Natural killer cell treated with Interleukin-12 subunit alpha and Interleukin-12 subunit beta and Interleukin-15 and Interleukin-18, amount 100 ng/mL, for 72 hours (primary cell): ENCODE measurements around the gene MIPEP. TPM values are rescaled to one million over a fixed set of nuclear protein-coding genes. Genes with fewer than 3 reads are reported as not detected.

ENCODE experiments used
- ATAC-seq, 2 donors: fragments of 150-1000 bp; cut with Tn5 transposase in 1 of 2; sonication (Bioruptor Pico), chemical (Tn5 transposase) in 1 of 2; 2 replicates each; pipeline ENCODE4 v1.10.0; 2021
- DNase-seq: peaks from one replicate; pipeline ENCODE4 v3.0.0; 2022; ENCODE audit warnings: low spot score
- H3K27ac Mint-ChIP-seq, 2 donors: 1 replicate in 1 of 2; 2 replicates in 1 of 2; pipeline ENCODE4 v1.8.0; 2022; ENCODE audit warnings: mixed read lengths in 2 of 2, mild to moderate bottlenecking in 1 of 2, moderate library complexity in 1 of 2
- H3K27me3 Mint-ChIP-seq, 2 donors: 1 replicate in 1 of 2; 2 replicates in 1 of 2; pipeline ENCODE4 v1.8.0; 2022; ENCODE audit warnings: mixed read lengths in 2 of 2
- H3K36me3 Mint-ChIP-seq: one replicate; pipeline ENCODE4 v1.8.0; 2022; ENCODE audit warnings: mixed read lengths
- H3K4me1 Mint-ChIP-seq, 2 donors: 1 replicate in 1 of 2; 2 replicates in 1 of 2; pipeline ENCODE4 v1.8.0; 2022; ENCODE audit warnings: low read depth in 2 of 2, mixed read lengths in 2 of 2, mild to moderate bottlenecking in 1 of 2
- H3K4me3 Mint-ChIP-seq: one replicate; pipeline ENCODE4 v1.8.0; 2022; ENCODE audit warnings: mixed read lengths
- H3K9me3 Mint-ChIP-seq: 2 replicates; pipeline ENCODE4 v1.8.0; 2022; ENCODE audit warnings: mixed read lengths
- total RNA-seq, 2 donors: library from RNA; stranded (reverse); gene quantifications; one replicate each; pipeline ENCODE4 v1.2.3, GENCODE V29; 2022

Gene MIPEP
- total RNA-seq, 2 donors from 2014 or later = 12.1 to 14.5 TPM

DNA sequence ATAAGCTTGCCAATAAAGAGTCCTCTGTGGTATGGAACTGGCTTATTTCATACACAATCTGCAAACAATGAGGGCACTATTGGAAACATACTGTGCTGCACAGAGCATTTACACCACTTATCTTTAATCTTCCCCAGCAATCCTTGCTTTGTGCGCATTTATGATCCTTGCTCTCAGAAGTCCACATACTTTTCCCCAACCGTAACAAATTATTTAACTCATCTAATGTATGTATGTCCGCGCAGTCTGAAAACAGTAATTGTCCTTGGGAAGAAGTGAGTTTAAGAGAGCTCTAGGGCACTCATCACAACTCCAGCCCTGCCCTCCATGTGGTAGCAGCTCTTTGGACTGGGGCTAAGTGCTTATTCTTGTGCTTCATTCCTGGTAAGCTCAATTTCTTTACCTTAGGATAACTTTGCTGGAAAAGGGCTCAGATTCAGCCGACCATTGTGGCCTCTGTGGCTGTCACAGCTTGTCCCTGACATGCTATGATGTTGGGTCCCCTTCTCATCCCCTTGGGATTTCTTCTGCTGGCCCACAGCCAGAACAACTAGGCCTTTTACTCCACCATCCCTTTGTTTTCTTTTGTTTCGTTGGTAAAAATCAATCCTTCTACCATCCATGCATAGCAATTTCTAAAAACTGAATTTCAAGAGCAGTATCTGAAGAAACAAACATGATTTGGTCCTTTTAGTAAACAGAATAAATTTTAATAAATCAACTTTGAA, 166.3 kb downstream of the MIPEP start:
- no peaks in the 10 kb centered on the region for H3K36me3 Mint-ChIP-seq
- H3K27me3 Mint-ChIP-seq = peaks cover 0 to 2% of the 10 kb centered on the region in 2 donors
- ATAC-seq (no peak), DNase-seq (no peak)
- H3K4me1 Mint-ChIP-seq = no peaks in the 10 kb centered on the region
- no peak overlapping the region for H3K27ac Mint-ChIP-seq
- no peaks in the 10 kb centered on the region for H3K9me3 Mint-ChIP-seq
- H3K4me3 Mint-ChIP-seq = no peak overlapping the region

GRCh38 chr13:23718996-23719395, 170.2 kb downstream of the MIPEP start:
- Mint-ChIP-seq H3K4me1 (no peaks in the 10 kb centered on the region), H3K9me3 (no peaks in the 10 kb centered on the region), H3K27ac (no peak overlapping the region), H3K27me3 (peaks cover 9% of the 10 kb centered on the region in 2 donors), H3K36me3 (no peaks in the 10 kb centered on the region), H3K4me3 (no peak overlapping the region)
- ATAC-seq (no peak), DNase-seq (no peak)

GRCh38 chr13:23716401-23716800, 172.8 kb downstream of the MIPEP start:
- ATAC-seq (peak in 1 of 2 donors; percentile 44), DNase-seq (no peak)
- H3K4me3 Mint-ChIP-seq = no peak overlapping the region
- H3K36me3 Mint-ChIP-seq = no peaks in the 10 kb centered on the region
- no peaks in the 10 kb centered on the region for H3K4me1 Mint-ChIP-seq
- H3K27ac Mint-ChIP-seq = no peak overlapping the region
- H3K9me3 Mint-ChIP-seq = no peaks in the 10 kb centered on the region
- peaks cover 14% of the 10 kb centered on the region in 2 donors for H3K27me3 Mint-ChIP-seq

DNA sequence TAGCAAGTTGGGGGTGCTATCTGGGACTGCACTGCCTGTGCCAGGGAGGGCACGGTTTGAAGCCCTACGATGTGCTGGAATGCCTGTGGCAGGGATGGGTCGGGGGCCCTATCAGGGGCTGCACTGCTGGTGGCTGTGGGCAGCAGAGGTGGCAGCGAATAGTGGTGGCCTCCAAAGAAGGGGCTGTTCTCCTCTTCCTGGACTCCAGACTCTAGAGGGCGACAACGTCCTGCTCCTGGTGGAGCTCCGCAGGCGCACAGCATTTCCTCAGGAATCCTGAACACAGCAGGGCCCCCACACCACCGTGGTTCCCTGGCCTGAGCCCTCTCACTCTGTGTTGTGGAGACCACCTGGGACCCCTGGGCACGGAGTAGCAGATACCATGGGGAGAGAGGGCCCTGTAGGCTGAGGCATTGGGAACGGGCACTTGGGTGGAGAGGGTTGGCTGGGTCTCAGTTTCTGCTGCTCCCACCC, 173.4 kb downstream of the MIPEP start:
- peaks cover 14% of the 10 kb centered on the region in 2 donors for H3K27me3 Mint-ChIP-seq
- H3K27ac Mint-ChIP-seq = no peak overlapping the region
- DNase-seq = no peak
- peak in 1 of 2 donors; percentile 43 for ATAC-seq
- H3K9me3 Mint-ChIP-seq = no peaks in the 10 kb centered on the region
- no peaks in the 10 kb centered on the region for H3K36me3 Mint-ChIP-seq
- H3K4me1 Mint-ChIP-seq = no peaks in the 10 kb centered on the region
- H3K4me3 Mint-ChIP-seq = no peak overlapping the region

DNA sequence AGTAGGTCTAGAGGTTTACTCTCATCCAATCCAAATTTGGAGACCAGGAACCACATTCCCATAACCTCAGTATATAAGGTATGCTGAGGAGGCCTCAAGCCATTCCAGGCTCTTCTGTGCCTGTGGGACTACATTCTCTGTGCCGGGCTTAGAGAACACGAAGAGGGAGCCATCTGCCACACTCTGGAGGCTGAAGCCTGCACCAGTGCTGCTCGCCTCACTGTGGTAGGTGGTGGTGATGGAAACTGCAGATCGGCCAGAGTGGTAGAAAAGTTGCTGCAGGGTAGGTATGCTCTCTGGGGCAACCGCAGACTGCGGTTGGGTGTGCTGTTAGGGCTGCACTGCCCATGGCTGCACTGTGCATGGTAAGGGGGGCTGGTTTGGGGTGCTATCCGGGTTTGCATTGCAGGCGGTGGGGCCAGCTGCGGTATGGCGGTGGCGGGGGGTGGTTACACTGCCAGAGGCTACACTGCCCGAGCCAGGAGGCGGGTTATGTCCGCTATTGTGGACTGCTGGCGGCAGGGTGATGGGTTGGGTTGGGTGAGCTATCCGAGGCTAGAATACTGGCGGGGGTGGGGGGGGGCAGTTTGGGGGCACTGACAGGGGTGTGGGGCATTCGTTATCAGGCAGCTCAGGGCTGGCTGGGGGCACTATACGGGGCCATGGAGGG, 174.0 kb downstream of the MIPEP start:
- peaks cover 13 to 14% of the 10 kb centered on the region in 2 donors for H3K27me3 Mint-ChIP-seq
- H3K36me3 Mint-ChIP-seq = no peaks in the 10 kb centered on the region
- no peak overlapping the region for H3K27ac Mint-ChIP-seq
- DNase-seq (no peak), ATAC-seq (no peak)
- no peak overlapping the region for H3K4me3 Mint-ChIP-seq
- no peaks in the 10 kb centered on the region for H3K4me1 Mint-ChIP-seq
- no peaks in the 10 kb centered on the region for H3K9me3 Mint-ChIP-seq

DNA sequence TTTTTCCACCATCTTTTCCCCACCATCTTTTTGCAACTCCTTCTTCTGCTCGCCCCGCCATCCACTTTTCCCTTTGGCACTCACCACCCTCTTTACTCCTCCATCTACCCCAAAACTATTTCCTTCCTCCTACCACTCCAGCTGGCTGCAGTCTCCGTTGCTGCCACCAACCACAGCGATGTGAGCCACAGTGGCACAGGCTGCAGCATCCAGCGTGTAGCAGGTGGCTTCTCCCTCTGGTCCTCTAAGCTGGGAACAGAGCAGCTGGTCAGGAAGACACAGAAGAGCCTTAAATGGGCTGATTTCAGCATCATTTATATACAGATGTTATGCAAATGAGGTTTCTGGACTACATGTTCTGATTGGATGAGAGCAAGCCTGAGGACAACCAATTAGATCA, 174.5 kb downstream of the MIPEP start:
- no peaks in the 10 kb centered on the region for H3K36me3 Mint-ChIP-seq
- no peak for ATAC-seq
- no peaks in the 10 kb centered on the region for H3K4me1 Mint-ChIP-seq
- H3K27ac Mint-ChIP-seq = no peak overlapping the region
- no peak for DNase-seq
- no peaks in the 10 kb centered on the region for H3K9me3 Mint-ChIP-seq
- H3K27me3 Mint-ChIP-seq = peaks cover 12 to 14% of the 10 kb centered on the region in 2 donors
- H3K4me3 Mint-ChIP-seq = no peak overlapping the region

DNA sequence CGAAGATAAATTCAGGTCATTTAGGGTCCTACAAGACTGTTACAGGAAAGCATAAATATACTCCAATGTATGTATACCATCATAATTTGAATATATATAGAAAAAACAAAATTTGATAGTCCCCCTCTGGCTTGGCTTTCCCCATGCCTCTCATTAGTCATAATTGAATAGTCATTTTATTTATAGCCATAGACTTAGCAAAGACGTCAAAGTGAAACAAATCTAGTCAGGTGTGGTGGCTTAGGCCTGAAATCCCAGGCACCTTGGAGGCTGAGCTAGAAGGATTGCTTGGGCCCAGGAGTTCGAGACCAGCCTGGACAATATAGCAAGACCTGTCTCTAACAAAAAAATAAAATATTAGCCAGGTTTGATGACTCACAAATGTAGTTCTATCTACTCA, 177.8 kb downstream of the MIPEP start:
- H3K4me3 Mint-ChIP-seq = no peak overlapping the region
- no peaks in the 10 kb centered on the region for H3K4me1 Mint-ChIP-seq
- peaks cover 12 to 14% of the 10 kb centered on the region in 2 donors for H3K27me3 Mint-ChIP-seq
- H3K9me3 Mint-ChIP-seq = no peaks in the 10 kb centered on the region
- no peaks in the 10 kb centered on the region for H3K36me3 Mint-ChIP-seq
- ATAC-seq (no peak), DNase-seq (no peak)
- H3K27ac Mint-ChIP-seq = no peak overlapping the region

DNA sequence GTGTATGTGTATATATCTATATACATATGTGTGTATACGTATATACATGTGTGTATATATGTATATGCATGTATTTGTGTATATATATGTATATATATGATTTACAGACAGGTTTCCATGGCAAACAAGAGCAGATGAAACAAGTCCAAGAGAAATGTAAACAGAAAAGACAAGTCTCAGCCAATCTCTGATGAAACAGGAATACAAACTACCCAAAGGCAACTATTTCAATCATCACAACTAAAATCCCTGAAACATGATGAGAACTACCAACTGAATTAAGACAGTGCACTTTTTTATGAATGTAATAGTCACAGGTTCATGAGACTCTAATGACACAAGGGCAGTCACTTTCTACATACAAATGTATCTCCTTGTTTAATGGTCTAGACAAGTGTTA, 178.8 kb downstream of the MIPEP start:
- H3K27me3 Mint-ChIP-seq = peaks cover 12 to 14% of the 10 kb centered on the region in 2 donors
- no peaks in the 10 kb centered on the region for H3K9me3 Mint-ChIP-seq
- H3K4me3 Mint-ChIP-seq = no peak overlapping the region
- H3K4me1 Mint-ChIP-seq = no peaks in the 10 kb centered on the region
- no peak for ATAC-seq
- H3K27ac Mint-ChIP-seq = no peak overlapping the region
- H3K36me3 Mint-ChIP-seq = no peaks in the 10 kb centered on the region
- DNase-seq = no peak

GRCh38 chr13:23709536-23709935, 179.7 kb downstream of the MIPEP start:
- peaks cover 10% of the 10 kb centered on the region in 2 donors for H3K27me3 Mint-ChIP-seq
- no peak overlapping the region for H3K27ac Mint-ChIP-seq
- H3K4me1 Mint-ChIP-seq = no peaks in the 10 kb centered on the region
- no peak for DNase-seq
- H3K9me3 Mint-ChIP-seq = no peaks in the 10 kb centered on the region
- no peak overlapping the region for H3K4me3 Mint-ChIP-seq
- peak in 1 of 2 donors; percentile 31 for ATAC-seq
- H3K36me3 Mint-ChIP-seq = no peaks in the 10 kb centered on the region

DNA sequence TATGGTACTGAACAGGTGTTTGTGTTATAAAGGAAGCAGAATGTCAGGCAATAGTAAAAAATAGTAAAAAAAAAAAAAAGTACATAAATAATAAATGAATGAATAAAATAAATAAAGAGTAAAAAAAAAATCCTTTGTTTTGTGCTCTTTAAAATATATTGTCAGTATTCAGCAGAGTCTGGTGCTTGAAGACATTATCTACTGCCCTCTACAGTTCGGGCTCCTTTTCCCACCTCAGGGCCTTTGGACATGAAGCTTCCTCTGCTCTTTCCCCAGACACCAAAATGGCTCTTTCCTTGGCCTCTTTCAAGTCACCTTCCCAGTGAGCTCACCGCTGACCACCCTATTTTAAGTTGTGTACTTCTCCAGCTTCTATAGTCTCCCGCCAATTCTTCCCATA, 181.5 kb downstream of the MIPEP start:
- DNase-seq (no peak), ATAC-seq (no peak)
- Mint-ChIP-seq H3K4me1 (no peaks in the 10 kb centered on the region), H3K27ac (no peak overlapping the region), H3K27me3 (no peaks in the 10 kb centered on the region), H3K9me3 (no peaks in the 10 kb centered on the region), H3K36me3 (no peaks in the 10 kb centered on the region), H3K4me3 (no peak overlapping the region)

DNA sequence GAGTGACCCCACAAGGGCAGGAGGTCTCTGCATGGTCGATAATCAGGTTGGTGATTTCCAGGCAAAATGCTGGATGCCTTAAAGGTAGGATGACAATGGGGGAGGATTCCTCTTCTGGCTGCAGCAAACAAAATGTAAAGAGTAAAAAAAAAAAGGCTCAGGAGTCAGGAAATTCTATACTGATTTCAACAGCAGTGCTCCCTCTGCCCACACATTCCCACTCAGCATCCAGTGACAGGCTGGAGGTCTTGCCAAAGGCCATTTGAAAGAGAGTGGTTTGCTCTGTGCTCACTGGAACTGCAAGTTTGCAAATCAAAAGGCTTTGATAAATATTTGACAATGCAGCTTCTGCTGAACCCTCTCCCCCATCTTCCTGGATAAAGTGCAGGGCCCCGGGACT, 183.6 kb downstream of the MIPEP start:
- H3K36me3 Mint-ChIP-seq = no peaks in the 10 kb centered on the region
- H3K4me3 Mint-ChIP-seq = no peak overlapping the region
- DNase-seq (no peak), ATAC-seq (no peak)
- H3K9me3 Mint-ChIP-seq = no peaks in the 10 kb centered on the region
- no peak overlapping the region for H3K27ac Mint-ChIP-seq
- no peaks in the 10 kb centered on the region for H3K4me1 Mint-ChIP-seq
- H3K27me3 Mint-ChIP-seq = no peaks in the 10 kb centered on the region

- H3K27me3 Mint-ChIP-seq = no peaks in the 10 kb centered on the region
- no peak for ATAC-seq
- no peak overlapping the region for H3K27ac Mint-ChIP-seq
- no peak for DNase-seq
- no peaks in the 10 kb centered on the region for H3K36me3 Mint-ChIP-seq
- H3K9me3 Mint-ChIP-seq = no peaks in the 10 kb centered on the region
- H3K4me3 Mint-ChIP-seq = no peak overlapping the region
- H3K4me1 Mint-ChIP-seq = no peaks in the 10 kb centered on the region
These were observed 185.8 kb downstream of the MIPEP start for GRCh38 chr13:23703246-23703860.

DNA sequence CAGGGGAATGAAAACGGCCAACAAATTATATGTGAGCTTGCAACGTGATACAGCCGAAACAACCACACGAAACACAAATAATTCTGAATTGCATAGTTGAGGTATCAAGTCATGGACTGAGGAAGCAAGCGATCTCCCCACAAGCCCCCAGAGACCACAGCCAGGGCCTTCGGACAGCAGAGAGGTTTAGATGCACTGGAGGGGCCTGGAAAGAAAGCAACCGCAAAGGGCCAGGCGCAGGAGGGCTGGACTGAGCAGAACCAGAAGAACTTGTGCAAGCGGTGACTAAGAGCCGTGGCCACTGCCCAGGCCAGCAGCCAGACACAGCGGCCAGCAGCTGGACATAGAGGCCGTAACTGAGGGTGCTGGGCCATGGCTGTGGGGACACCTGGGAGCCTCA, 187.6 kb downstream of the MIPEP start:
- no peak overlapping the region for H3K4me3 Mint-ChIP-seq
- no peak overlapping the region for H3K27ac Mint-ChIP-seq
- ATAC-seq (peak in 1 of 2 donors; percentile 8), DNase-seq (no peak)
- no peaks in the 10 kb centered on the region for H3K27me3 Mint-ChIP-seq
- peaks cover under 1 to 5% of the 10 kb centered on the region in 2 donors for H3K4me1 Mint-ChIP-seq
- H3K36me3 Mint-ChIP-seq = no peaks in the 10 kb centered on the region
- no peaks in the 10 kb centered on the region for H3K9me3 Mint-ChIP-seq

DNA sequence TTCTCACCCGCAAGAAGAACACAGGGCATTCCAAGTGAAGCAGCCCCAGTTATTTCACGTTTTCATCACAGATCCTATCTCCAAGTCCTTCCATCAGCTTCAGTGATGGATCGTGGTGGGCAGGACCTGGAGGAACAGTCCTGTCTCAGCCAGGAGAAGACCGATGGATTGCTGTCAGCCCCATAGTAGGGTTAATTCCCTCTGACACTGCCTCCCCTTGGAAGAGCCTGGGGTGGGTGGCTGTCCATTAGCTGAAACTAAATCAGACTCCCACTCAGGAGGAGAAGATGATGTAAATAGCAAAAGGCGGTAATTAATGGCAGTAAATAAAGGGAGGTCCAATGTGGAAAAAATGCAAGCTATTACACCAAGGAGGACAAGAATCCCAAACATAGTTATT, 188.0 kb downstream of the MIPEP start:
- no peak for ATAC-seq
- no peak overlapping the region for H3K27ac Mint-ChIP-seq
- no peak overlapping the region for H3K4me3 Mint-ChIP-seq
- H3K36me3 Mint-ChIP-seq = no peaks in the 10 kb centered on the region
- no peaks in the 10 kb centered on the region for H3K27me3 Mint-ChIP-seq
- no peak for DNase-seq
- H3K4me1 Mint-ChIP-seq = peaks cover 5 to 10% of the 10 kb centered on the region in 2 donors
- H3K9me3 Mint-ChIP-seq = no peaks in the 10 kb centered on the region
